Stimulated activated naive CD4-positive, alpha-beta T cell (primary cell): Measurements from ENCODE around the gene TLK2.
"Not testable (repeated sequence)": the region's sequence is repeated elsewhere in the genome, so short reads cannot be mapped to it uniquely, and the experiment has no call there.

Experiments
- DNase-seq, 6 experiments: peaks; one replicate each; lab custom pipeline; 2025; lab: John Stamatoyannopoulos, UW

The TLK2 gene

DNA sequence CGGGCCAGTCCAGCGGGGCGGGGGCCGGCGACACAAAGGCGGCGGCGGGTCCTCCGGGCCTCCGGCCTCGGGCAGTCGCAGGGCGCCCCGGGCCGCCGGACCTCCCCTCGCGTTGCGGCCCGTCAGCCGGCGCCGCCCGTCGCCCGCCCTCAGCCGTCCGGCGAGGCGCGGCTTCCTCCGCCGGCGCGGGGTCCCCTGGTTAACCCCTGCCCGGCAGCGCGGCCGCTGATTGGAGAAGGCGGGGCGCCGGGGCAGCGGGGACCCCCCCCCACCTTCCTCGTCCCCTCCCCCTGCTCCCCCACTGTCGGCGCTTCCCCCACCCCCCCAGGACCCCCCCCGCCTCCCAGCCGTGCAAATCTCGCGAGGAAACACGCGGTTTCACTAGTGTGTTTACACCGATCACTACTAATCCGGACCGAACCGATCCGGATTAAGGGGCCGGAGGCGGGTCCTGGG, at the start of gene TLK2:
Gene TLK2 (plus strand): TSS at position 402 of the 456 bp plus-strand sequence. CDS start 2,301 bp downstream, outside the sequence.
- peak in 5 of 6 experiments; percentile 69 to 80 (median 74) for DNase-seq

DNA sequence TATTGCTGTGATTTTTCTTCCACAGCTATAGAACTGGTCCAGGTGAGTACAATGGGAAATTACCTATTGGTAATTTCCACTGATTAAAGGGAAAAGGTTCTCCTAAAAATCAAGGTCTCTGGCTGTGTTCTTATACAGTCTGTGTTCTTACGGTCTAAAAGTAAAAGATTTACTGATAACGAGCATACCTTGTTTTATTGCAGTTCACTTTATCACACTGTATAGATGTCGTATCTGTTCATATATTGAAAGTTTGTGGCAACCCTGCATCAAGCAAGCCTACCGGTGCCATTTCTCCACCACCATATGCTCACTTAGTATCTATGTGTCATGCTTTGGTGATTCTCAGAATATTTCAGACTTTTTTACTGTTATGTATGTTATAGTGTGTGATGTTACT, 43.4 kb upstream of the TLK2 start:
- not testable (repeated sequence) for DNase-seq

DNA sequence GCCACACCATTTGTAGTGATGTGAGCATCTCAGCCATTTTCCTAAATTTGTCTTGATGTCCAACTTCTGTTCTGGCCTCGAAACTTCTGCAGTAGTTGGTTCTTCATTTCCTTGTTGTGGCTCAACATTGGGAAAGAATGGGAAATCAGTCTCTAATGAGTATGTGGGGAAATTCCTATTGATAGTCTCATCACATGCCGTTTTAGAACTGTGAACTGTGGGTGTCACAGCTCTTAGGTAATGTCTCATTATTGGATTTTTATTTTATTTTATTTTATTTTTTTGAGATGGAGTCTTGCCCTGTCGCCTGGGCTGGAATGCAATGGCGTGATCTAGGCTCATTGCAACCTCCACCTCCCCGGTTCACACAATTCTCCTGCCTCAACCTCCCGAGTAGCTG, 37.4 kb upstream of the TLK2 start:
- DNase-seq: not testable (repeated sequence)

DNA sequence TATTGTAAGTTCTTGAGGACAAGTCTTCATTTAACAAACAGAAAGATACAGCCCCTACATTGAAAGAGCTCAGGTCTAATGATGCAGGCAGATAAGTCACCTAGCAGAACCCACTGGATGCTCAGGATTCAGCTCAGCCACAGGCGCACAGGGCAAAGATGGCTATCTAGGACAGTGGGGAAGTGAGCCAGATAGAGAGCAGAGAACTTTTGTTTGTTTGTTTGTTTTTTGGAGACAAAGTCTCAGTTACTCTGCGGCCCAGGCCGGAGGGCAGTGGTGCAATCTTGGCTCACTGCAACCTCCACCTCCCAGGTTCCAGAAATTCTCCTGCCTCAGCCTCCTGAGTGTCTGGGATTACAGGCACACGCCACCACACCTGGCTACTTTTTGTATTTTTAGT, 34.6 kb upstream of the TLK2 start:
- DNase-seq: no peak

DNA sequence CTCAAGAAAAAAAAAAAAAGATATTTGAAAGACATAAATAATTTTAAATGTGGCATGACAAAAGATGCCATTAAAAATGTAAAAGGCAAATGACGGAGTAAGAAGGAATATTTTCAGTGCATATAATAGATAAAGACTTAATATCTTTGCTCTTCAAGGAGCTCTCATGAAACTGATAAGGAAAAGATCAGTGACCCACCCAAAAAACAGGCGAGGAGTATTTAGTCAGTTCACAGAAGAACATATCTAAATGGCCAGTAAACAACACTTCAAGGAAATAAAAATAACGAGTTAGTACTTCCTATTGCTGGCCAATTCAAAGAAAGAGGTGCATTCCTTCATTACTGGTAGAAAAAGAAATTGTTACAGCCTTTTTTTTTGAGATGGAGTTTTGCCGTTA, 32.8 kb upstream of the TLK2 start:
- DNase-seq: not testable (repeated sequence)

DNA sequence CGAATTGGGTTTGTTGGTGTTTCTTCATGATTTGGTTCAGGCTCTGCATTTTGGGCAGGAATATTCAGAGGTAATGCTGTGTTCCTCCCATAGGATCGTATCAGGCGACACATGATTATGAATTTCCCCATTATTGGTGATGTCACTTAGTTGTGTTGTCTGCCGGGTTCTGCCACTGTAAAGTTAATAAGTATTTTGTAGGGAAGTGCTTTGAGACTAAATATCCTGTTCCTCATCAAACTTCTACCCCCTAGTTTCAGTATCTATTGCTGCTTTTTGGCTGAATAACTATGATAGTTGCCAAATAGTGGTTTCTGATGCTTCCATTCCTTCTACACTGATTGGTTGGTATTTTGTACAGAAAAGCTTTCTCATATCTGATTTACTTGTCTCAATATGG, 26.4 kb upstream of the TLK2 start:
- not testable (repeated sequence) for DNase-seq

DNA sequence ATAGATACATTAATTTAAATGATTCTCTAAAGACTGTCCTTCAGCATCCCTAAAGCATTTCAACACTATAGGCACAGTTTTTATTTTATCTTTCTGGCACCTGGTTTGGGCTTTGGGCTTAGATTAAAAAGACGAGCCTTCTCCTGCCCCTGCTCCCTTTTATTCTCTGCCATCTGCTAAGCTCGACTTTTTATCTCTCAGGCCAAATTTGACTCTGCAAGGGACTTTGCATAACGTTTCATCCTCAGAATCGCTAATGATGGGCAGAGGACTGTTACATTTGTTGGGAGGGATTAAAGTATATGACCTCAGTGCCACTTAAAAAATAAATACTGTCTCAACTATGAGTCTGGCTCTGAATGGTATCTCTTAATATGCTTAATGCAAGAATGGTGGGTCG, 25.6 kb upstream of the TLK2 start:
- DNase-seq: not testable (repeated sequence)

DNA sequence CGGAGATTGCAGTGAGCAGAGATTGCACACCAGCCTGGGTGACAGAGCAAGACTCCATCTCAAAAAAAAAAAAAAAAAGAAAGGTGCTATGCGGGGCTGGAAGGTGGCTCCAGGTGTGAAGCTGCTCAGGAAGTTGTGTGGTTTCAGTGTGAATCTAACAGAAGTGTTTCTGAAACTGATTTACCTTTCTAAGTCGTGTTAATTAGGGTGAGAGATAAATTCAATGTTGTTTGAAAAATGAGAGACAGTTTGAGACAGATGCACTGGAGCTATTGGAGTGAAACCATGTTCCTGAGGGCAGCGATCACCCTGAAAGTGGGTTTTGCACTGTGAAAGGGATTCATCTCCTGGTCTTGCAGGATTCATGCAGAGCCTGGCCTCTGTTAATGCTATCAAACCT, 25.0 kb upstream of the TLK2 start:
- DNase-seq: not testable (repeated sequence)

DNA sequence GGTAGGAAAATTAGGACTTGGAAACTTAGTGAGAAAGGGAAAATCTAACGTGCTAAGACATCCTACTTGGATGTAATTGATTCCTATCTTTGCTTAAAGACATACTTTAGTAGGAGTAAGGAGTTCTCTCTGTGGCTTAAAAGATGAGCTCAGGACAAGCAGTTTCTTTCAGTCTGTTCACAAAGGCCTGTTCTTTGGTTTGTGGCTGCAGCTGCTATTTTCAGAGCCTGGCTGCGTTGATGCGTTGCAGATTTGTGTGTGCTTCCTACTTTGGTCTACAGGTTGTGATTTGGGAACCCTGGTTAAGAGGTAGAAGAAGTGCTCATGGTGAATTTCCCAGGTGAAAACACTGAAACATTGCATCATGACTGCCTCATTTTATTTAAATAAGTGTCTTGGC, 24.5 kb upstream of the TLK2 start:
- not testable (repeated sequence) for DNase-seq

DNA sequence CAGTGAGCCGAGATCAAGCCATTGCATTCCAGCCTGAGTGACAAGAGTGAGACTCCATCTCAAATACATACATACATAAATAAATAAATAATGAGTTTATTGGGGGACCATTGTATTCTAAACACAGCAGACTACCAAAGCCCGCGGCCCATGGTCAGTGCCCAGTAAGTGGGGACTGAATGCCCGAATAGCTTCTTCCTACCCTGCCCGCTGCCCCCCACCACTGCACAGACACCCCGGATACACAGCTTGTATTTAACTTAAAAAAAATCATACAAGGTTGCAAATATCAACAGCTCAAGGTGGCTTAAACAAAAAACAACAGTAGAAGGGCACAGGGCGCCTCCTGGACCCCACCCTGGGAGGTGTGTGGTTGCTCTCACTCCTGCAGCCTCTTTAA, 22.6 kb upstream of the TLK2 start:
- no peak for DNase-seq

DNA sequence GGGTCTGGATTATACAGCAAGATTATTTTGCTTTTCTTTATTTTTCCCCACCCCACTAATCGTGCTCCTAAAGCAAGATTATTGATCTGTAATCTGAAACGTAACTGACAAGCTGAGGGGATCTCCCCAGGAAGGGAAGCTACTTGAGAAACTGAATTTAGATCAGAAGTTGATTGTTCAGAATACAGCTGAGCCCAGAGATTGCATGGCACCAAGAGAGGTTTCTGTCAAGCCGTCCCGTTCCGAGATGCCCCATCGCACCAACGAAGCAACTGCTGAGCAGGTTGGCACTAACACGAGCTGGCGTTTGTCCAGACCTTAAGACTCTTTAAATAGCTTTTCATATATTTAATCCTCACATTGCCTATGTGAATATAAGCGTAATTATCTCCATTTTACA, 20.1 kb upstream of the TLK2 start:
- DNase-seq: not testable (repeated sequence)

DNA sequence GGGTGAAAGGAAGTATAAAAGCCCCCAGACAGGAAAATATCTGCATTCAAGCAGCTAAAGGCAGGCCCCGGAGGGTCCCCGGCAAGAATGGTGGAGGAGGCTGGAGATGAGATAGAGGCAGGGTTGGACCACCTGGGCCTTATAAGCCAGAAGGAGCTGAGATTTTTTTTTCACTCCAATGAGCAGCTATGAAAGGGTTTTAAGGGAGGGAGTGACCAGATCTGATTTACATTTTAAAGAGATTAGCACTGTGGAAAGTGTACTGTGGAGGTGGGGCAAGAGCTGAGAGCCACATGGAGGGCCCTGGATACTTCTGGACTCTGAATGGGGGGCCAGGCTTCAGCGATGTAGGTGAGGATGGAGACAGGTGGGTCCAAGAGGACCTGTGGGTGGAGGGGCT, 14.2 kb upstream of the TLK2 start:
- DNase-seq: not testable (repeated sequence)

DNA sequence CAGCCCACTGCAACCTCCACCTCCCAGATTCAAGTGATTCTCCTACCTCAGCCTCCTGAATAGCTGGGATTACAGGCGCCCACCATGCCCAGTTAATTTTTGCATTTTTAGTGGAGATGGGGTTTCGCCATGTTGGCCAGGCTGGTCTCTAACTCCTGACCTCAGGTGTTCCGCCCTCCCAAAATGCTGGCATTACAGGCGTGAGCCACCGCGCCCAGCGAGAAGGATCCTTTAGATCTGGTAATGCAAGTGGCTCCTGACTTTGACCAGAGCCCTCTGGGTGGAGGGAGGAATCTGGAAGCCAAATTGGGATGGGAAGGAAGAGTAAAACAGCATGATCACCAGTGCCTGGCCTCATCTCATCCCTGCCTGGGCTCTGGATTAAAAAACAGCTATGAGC, 13.4 kb upstream of the TLK2 start:
- DNase-seq: not testable (repeated sequence)

DNA sequence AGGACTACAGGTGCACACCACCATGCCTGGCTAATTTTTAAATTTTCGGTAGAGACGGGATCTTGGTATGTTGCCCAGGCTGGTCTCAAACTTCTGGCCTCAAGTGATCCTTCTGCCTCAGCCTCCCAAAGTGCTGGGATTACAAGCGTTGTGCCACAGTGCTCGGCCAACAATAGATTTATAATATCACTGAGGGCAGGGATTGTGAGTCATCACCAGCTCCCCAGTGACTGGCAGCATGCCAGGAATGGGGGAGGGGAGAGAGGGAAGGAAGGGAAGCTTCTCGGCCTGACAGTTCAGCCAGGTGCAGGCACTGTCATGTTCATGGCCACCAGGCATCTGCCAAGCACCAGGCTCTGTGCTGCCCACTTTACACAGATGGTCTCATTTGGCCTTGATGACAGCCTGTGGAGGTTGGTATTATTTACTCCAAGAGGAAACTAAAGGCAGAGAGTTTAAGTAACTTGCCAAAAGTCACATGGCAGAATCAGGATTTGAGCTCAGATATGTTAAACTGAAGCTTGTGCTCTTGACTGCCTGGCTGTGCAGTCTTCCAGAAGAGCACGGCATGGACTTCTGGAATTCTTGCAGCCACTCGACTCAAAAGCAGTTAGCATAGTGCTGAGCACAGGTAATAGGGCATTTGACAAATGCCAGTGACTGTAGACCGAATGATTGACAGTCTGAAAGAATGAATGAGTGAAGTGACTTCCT, 7.8 kb upstream of the TLK2 start:
- DNase-seq: peak; percentile 4 to 50 (median 14)

DNA sequence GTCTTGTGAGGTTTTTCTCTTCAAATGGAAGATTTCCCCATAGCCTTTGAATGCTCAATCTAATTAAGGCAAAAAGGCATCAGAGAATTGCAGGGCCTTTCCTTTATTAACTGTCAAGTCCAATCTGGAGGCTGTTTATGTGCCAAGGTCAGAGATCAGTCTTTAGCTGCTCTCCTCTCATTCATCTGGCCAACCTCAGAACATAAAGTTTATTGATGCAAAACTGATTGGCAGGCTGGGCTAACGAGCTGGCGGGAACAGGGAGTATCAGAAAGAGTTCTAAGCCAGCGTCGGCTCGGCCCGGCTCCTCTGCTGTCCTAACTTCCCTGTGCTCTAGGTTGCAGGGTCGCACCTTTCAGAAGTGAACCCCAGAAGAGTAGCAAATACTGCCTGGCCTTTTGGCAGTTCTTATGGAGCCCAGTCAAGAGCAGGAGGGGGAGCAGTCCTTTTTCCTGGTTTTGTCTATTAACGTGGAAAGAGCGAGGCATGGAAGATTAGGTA, 7.2 kb upstream of the TLK2 start:
- DNase-seq: not testable (repeated sequence)

DNA sequence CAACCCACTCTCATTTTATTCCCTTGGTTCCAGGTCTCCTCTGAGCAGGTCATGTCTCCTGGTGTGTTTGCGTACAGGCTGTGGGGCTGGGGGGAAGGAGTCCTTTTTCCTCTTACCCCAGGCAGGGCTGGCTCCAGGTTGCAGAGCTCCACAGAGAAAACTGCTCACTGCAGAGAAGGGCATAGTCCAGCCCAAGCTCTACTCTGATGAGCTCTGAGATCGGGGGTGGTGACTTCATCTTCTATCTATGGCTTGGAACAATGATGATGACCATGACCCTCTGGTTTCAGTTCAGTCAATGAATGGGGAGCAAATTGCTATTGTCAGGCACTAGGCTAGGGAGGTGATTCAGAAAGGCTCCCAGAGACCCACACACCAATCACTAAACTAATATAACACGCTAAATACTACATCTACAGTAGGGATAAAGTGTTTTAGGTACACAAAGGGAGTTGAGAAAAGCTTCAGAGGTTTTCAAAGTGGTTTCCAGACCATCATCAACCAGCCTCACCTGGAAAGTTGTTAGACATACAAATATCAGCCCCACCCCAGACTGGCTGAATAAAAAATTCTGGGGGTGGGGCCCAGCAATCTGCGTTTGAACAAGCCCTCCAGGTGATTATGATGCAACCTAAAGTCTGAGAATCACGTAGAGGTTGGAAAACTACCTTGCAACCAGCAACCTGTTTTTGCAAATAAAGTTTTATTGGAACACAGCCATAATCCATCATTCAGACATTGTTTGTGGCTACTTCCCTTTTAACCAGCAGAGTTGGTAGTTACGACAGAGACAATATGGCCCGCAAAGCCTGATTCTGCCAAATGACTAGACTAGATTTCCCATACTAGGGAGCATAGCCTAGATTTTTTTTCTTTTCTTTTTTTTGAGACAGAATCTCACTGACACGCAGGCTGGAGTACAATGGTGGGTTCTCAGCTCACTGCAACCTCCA, 5.3 kb upstream of the TLK2 start:
- not testable (repeated sequence) for DNase-seq

DNA sequence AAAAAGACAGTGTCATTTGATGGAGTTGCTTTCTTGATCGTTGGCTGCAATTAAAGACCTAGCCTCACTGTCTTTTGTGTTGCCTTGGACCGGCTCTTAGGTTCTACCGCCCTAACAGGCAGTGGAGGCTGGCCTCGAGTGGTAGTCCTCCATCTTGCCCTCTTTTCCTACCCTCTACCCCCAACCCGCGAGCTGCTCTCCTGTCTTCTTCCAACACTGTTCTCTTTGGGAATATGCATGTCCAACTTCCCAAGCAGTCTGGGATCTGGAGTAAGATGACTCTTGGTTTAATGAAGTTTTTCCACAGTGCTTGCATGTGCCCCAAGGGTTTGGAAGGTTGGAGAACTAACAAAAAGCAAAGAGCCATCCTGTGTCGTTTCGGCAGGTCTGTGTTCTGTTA, 1.5 kb upstream of the TLK2 start:
- DNase-seq: not testable (repeated sequence)

DNA sequence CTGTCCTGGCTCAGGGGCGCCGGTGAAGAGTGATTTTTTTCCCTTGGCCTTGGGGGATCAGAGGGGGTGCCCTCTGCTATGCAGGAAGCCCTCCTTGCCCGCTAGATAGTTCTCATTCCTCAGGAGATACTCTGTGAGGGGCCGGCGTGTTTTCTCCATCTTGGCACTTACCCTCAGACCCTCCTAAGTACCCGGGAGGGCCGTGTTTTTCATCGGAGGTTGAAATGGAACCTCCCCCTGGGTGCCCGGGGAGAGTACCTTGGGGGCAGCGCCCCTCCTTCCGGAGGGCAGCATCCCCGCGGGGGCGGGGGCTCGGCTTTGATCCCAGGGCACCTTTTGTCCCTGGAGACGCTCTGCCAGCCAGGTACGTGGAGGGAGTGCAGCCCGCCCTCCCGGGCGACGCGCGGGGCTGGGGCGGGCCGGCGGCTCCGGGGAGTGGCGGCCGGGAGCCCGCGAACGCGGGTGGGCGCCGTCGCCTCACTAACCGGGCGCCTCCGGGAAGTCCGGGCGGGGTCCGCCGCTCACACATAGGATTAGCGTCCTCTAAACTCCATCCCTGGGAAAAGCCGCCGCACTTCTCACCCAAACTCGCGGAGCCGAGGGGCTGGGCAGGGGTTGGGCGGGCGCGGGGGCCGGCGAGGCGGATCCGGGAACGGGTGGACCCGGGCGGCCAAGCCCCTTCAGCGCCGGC, 762 bp upstream of the TLK2 start:
- DNase-seq: peak; percentile 13 to 63 (median 44)

DNA sequence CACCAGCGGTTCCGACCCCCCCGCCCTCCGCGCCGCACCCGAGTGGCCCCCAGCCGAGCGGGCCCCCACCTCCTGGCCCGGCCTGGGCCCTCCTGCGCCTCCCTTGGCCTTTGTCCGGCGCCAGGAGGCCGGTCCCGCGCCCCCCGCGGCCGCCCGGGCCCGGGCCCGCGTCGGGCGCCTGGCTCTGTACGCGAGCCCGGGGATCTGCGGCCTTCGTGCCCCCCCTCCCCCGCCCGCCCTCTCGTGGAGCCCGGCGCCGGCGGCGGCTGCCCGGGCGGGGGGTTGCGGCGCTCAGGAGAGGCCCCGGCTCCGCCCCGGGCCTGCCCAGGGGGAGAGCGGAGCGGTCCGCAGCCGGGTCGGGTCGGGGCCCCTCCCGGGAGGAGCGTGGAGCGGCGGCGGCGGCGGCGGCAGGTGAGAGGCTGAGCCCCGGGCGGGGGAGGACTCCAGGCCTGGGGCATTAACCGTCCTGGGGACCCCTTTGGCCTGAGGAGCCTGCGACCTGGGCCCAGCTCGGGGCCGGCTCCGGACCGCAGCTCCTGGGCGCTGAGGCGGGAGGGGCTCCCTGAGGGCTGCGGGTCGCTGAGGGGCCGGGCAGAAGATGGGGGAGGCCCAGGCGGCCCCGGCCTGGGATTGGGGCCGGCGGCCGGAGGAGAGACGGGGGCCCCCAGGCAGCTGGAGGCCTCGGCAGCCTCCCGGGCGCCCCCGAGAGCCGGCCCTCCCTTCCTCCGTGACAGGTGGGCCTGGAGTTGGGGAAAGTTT, 434 bp downstream of the TLK2 start:
- DNase-seq: peak in 3 of 6 experiments; percentile 39 to 83 (median 54)

DNA sequence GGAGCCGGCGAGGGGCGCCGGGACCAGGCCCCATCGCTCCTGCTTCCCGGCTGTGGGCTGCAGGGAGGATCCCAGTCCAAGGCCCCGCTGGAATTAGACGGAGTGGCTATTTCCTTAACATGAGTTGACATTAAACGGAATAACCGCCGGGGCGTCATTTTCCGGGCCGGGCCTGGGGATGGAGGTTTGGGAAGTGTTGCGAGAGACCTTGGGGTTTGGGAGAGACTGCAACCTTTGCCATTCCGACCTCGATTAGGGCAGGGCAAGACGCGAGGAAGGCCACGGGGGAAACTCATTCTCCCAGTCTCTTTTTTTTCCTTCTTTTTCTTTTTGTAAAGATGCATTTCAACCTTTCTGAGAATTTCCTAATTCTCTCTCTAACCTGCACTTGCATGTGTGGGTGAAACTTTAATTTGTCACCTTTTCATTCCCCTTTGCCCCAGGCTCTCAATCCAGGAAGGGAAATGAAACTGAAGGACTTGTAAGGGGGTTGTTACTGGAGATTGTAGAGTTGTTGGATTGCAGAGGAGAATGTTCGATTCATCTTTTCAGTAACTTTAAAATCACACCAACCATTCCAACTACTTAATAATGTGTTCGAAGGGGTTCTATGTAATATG, 1.1 kb downstream of the TLK2 start:
- peak in 3 of 6 experiments; percentile 2 to 34 (median 10) for DNase-seq

DNA sequence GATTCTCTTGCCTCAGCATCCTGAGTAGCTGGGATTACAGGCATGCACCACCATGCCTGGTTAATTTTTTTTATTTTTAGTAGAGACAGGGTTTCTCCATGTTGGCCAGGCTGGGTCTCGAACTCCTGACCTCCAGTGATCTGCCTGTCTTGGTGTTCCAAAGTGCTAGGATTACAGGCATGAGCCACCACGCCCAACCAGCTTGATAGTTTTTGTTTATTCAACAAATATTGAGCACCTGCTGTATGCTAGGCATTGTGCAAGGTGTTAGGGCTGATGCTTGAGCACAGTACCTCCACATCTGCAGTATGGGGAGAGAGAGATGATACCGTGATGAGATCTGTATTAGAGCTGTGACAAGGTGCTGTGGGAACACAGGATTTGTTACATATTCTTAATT, 3.9 kb downstream of the TLK2 start:
- not testable (repeated sequence) for DNase-seq
